SK-N-MC (cell line): ENCODE data around the gene CCDC47.

ENCODE experiments used
- DNase-seq: peaks from one replicate; pipeline ENCODE4 v3.0.0-alpha.2; 2011; ENCODE audit warnings: low read depth, low spot score
- H3K27ac ChIP-seq: fragments of 200-600 bp; sonication (generic); 2 replicates; pipeline ENCODE4 v1.5.1; 2016; ENCODE audit warnings: mixed run types
- H3K36me3 ChIP-seq: fragments of 200-600 bp; sonication (generic); 2 replicates; pipeline ENCODE4 v1.6.1; 2017; ENCODE audit warnings: antibody characterized with exemption, low read length, mixed read lengths; ENCODE audit not compliant: insufficient read depth
- H3K4me3 ChIP-seq: fragments of 200-600 bp; sonication (generic); 2 replicates; pipeline ENCODE4 v1.5.1; 2016
- H3K9ac ChIP-seq: fragments of 200-600 bp; sonication (generic); 2 replicates; pipeline ENCODE4 v1.8.0; 2017; ENCODE audit warnings: mixed run types, mixed read lengths; ENCODE audit not compliant: insufficient read length
- H3K9me3 ChIP-seq: fragments of 200-600 bp; sonication (generic); 2 replicates; pipeline ENCODE4 v1.6.1; 2017; ENCODE audit warnings: low read depth, mild to moderate bottlenecking, antibody characterized with exemption, low read length, moderate library complexity, mixed read lengths
- EZH2 ChIP-seq: fragments of 200-600 bp; sonication (generic); IDR thresholded peaks from one replicate; pipeline ENCODE4 v1.6.1; 2017; ENCODE audit warnings: antibody characterized with exemption
- FOXP2 ChIP-seq: optimal IDR thresholded peaks from 2 replicates; pipeline ENCODE3; 2011; ENCODE audit warnings: mild to moderate bottlenecking, moderate library complexity; ENCODE audit not compliant: insufficient read depth; ENCODE audit errors: extremely low read length, control extremely low read depth
- POLR2AphosphoS5 ChIP-seq: IDR thresholded peaks from 2 replicates; pipeline ENCODE4 v1.6.1; 2012; ENCODE audit warnings: mild to moderate bottlenecking, low read depth, low read length, borderline replicate concordance

The CCDC47 gene

GRCh38 chr17:63773272-63774140, at the start of gene CCDC47:
TSS of gene CCDC47 (minus strand) at chr17:63773597. CDS start at chr17:63766175, 7,422 bp downstream.
- H3K4me3 ChIP-seq = peak within 1 kb of the TSS; percentile 93
- peak within 1 kb of the TSS; percentile 98 for H3K9ac ChIP-seq
- TF ChIP-seq EZH2 (no peak), POLR2AphosphoS5 (peak; percentile 87), FOXP2 (peak; percentile 31)
- peaks cover 53% of the 10 kb centered on the region for H3K36me3 ChIP-seq
- peak; percentile 95 for DNase-seq
- no peaks in the 10 kb centered on the region for H3K9me3 ChIP-seq
- H3K27ac ChIP-seq = peak within 1 kb of the TSS; percentile 99

GRCh38 chr17:63822537-63822936, 49.1 kb upstream of the CCDC47 start:
- H3K36me3 ChIP-seq = peaks cover 82% of the 10 kb centered on the region
- no peak overlapping the region for H3K4me3 ChIP-seq
- TF ChIP-seq FOXP2 = no peak
- no peak for TF ChIP-seq EZH2
- no peak for TF ChIP-seq POLR2AphosphoS5
- DNase-seq = no peak
- H3K9me3 ChIP-seq = no peaks in the 10 kb centered on the region
- H3K27ac ChIP-seq = no peak overlapping the region
- no peak overlapping the region for H3K9ac ChIP-seq

GRCh38 chr17:63821804-63822203, 48.4 kb upstream of the CCDC47 start:
- Histone ChIP-seq H3K27ac (0 out of 2 replicates have a peak overlapping the region, but pooled peaks have one; percentile 25), H3K9ac (no peak overlapping the region), H3K4me3 (no peak overlapping the region), H3K36me3 (peaks cover 89% of the 10 kb centered on the region), H3K9me3 (no peaks in the 10 kb centered on the region)
- no peak for DNase-seq
- no peak for TF ChIP-seq FOXP2
- peak; percentile 20; the same call in 1 of the 2 replicates for TF ChIP-seq POLR2AphosphoS5

GRCh38 chr17:63820963-63821561, 47.7 kb upstream of the CCDC47 start:
- Histone ChIP-seq H3K4me3 (no peak overlapping the region), H3K27ac (no peak overlapping the region), H3K9me3 (no peaks in the 10 kb centered on the region), H3K9ac (no peak overlapping the region), H3K36me3 (peaks cover 97% of the 10 kb centered on the region)
- TF ChIP-seq FOXP2 = no peak
- TF ChIP-seq EZH2 = no peak
- no peak for TF ChIP-seq POLR2AphosphoS5
- DNase-seq = no peak

- H3K27ac ChIP-seq = no peak overlapping the region
Measured at GRCh38 chr17:63819585-63820537, 46.5 kb upstream of the CCDC47 start.

GRCh38 chr17:63819131-63819530, 45.7 kb upstream of the CCDC47 start:
- TF ChIP-seq POLR2AphosphoS5 (no peak), FOXP2 (no peak), EZH2 (no peak)
- no peak overlapping the region for H3K4me3 ChIP-seq
- DNase-seq = no peak
- H3K9me3 ChIP-seq = no peaks in the 10 kb centered on the region
- H3K9ac ChIP-seq = no peak overlapping the region
- H3K36me3 ChIP-seq = peaks cover 98% of the 10 kb centered on the region
- no peak overlapping the region for H3K27ac ChIP-seq

More at GRCh38 chr17:63819585-63820537, 46.5 kb upstream of the CCDC47 start:
- Histone ChIP-seq H3K9me3 (no peaks in the 10 kb centered on the region), H3K9ac (no peak overlapping the region), H3K4me3 (no peak overlapping the region), H3K36me3 (peaks cover 98% of the 10 kb centered on the region)
- TF ChIP-seq FOXP2 (no peak), POLR2AphosphoS5 (no peak; the same call in 1 of the 2 replicates), EZH2 (no peak)
- DNase-seq = no peak

GRCh38 chr17:63817736-63818385, 44.5 kb upstream of the CCDC47 start:
- Histone ChIP-seq H3K9ac (no peak overlapping the region), H3K36me3 (peaks cover 100% of the 10 kb centered on the region), H3K9me3 (no peaks in the 10 kb centered on the region), H3K4me3 (no peak overlapping the region), H3K27ac (no peak overlapping the region)
- no peak for DNase-seq
- TF ChIP-seq EZH2 (no peak), FOXP2 (no peak), POLR2AphosphoS5 (no peak)

- H3K9me3 ChIP-seq = no peaks in the 10 kb centered on the region
- H3K9ac ChIP-seq = no peak overlapping the region
- H3K4me3 ChIP-seq = no peak overlapping the region
- H3K27ac ChIP-seq = no peak overlapping the region
- no peak for TF ChIP-seq EZH2
- H3K36me3 ChIP-seq = peaks cover 100% of the 10 kb centered on the region
- no peak for DNase-seq
Measured at GRCh38 chr17:63816669-63817068, 43.3 kb upstream of the CCDC47 start.
